Stimulated activated CD8-positive, alpha-beta memory T cell treated with anti-CD3 and anti-CD28 coated beads, Interleukin-4, amount 100 ng/mL, for 1 hour (primary cell): Measurements from ENCODE around the gene TMEM59.
A peak's percentile ranks its signal among the peaks of the same experiment; 100 is the strongest.
"Not testable (repeated sequence)": the region's sequence is repeated elsewhere in the genome, so short reads cannot be mapped to it uniquely, and the experiment has no call there.

Experiments
- DNase-seq, 2 donors: peaks; one replicate each; pipeline ENCODE4 v3.0.0-alpha.2; 2020; ENCODE audit warnings: low read depth in 2 of 2, low spot score in 1 of 2

Gene TMEM59, protein sequence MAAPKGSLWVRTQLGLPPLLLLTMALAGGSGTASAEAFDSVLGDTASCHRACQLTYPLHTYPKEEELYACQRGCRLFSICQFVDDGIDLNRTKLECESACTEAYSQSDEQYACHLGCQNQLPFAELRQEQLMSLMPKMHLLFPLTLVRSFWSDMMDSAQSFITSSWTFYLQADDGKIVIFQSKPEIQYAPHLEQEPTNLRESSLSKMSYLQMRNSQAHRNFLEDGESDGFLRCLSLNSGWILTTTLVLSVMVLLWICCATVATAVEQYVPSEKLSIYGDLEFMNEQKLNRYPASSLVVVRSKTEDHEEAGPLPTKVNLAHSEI

DNA sequence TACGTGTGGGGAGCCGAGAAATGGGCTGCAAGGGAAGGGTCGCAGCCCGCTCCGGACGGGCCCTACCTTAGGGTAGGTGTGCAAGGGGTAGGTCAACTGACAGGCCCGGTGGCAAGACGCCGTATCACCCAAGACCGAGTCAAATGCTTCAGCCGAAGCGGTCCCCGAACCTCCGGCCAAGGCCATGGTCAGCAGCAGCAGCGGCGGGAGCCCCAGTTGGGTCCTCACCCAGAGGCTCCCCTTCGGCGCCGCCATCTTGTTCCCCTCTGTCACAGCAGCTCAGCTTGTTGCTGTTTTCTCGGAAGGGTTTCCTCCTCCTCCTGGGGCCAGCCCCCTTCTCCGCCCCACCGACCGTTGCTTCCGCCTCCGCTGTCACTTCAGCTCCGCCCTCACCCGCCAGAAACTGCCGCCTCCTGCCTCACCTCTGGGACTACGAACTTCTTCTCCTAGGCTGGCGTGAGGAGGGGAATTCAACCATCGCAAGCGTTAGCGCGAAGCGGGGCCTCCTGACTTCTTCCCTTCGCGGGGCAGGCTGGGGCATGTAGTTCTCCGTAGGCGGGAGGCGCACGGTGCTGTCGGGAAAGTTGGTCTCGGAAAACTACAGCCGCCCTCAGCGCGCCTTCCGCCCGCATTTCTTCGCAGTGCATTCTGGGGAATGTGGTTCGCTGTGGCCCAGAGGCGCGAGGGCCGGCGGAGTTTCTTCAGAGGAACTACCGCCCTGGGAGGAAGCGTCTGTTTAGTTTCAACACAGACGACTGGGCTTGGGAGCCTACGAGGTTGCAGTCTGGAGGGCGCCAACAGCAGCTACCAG is at the start of gene TMEM59, which contains the start of gene TCEANC2:
Gene TMEM59, minus strand, starts transcription at position 271 of the 811 bp plus-strand sequence. Its CDS starts 16 bp downstream, at position 255.
Gene TCEANC2, plus strand, starts transcription at position 675 of the 811 bp plus-strand sequence. CDS start 815 bp downstream, outside the sequence.
- peak; percentile 86 to 93 for DNase-seq

DNA sequence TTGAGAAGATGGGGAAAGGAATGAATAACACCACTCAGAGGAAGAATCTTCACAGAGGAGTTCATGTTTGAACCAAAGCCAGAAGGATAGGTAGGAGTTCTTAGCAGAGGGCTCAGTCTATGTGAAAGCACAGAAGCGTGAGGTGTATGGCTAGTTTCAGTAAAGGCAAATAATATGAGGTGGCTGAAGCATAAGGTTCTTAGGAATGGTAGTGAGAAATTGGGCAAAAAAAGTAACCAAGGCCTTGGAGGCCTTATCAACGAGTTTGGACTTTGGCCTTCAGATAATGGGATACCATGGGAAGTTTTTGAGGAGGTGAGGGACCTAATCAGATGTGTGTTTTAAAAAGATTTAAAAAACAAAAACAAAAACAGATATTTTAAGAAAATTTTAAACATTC is 47.5 kb upstream of the TMEM59 start:
- DNase-seq = no peak

DNA sequence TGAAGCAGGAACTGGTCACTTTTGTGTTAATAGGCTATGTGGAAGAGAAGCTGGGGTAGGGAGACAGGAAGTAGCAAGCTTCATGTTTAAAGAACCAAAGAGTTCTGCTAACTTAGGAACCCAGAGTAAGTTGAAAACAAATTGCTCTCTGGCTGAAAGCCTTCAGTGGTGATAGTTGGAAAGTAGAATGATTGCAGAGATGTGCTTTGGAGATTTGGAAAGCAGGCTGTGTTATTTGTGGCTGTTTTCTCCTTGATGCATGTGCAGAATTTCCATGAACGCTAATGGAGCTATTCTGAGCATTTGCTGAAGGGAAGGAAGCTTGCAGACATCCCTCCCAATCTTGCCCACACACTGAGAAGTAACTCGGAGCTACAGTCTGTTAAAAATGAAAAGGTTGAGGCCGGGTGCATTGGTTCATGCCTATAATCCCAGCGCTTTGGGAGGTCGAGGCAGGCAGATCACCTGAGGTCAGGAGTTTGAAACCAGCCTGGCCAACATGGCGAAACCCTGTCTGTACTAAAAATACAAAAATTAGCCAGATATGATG is 46.1 kb upstream of the TMEM59 start:
- DNase-seq = no peak

DNA sequence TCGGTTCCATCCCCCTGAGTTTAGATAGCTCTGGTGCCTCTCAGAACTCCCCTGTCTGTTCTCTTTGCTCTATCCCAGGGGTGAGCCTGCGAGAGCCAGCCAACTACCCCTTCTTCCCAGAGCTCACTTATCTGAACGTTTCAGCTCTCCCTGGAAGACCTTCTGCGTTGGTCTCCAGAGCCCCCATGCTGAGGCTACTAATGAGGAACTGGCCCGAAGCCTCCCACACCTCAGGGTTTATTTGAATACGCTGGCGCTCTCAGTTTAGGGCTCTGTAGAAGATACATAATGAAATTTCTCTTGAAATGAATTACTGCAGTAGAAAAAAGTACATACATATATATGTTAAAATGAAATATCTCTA is 43.9 kb upstream of the TMEM59 start:
- DNase-seq = no peak

DNA sequence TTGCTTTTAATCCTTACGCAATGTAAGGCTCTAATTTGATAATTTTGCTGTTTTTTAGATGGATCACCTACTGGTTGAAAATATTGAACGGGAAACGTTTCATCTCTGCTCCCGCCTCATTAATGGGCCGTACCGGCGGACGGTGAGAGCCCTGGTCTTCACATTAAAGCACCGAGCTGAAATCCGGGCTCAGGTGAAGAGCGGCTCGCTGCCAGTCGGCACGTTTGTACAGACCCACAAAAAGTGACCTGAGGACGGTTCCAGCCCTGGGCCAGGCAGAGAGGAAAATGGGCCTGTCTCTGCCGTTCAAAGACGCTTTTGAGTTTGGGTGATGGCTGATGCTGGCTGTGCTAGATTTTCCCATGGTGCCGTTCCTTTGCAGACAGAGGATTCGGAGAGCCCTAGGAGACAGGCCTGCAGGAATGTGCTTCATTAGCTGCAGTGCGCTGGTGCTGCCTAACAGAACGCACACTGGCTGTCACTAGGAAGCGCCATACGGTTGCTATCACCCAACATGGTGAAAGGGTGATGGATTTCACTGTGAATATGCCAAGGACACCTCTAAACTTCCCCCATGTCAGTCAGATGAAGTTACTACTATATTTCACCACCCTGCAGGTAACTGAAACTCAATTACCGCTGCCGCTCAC is 43.3 kb upstream of the TMEM59 start:
- no peak for DNase-seq

DNA sequence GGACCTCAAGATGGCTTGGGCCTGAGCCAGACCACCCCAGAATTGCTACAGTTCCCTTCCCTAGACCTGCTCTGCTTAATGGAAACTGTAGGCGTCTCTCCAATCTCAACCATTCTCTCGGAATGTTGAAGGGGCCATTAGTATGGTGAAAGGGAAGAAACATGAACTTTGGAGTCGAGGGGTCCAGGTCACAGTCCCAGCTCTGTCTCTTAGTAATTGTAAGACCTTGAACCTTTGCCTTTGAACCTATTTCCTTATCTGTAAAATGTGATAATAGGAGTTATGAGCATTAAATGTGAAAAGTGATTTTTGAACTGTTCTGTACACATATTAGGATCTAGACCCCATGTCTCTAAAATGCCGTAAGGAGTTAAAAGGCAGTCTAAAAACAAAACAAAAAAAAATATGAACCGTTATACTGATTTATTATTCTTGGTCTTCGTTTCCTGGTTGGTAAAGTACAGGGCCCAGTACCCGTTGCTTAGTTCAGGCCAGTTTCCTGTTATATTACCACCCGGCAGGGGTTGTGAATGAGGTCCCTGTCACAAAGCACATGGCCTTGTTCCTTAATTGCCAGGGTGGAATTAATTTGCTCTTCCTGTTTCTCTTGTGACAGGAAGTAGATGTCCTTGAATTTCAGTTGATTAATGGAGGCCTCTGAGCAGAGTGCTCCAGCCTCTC is 42.7 kb upstream of the TMEM59 start:
- DNase-seq = no peak

DNA sequence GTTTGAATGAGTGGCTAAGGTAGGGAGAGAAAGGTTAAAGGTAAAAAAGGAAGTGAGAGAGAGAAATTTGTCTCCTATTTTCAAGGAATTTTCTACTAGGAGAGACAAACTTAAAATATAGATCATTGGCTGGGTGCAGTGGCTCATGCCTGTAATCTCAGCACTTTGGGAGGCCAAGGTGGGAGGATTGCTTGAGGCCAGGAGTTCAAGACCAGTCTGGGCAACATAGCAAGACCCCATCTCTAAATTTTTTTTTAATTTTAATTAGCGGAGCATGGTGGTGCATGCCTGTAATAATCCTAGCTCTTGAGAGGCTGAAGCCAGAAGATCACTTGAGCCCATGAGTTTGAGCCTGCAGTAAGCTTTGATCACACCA is 41.7 kb upstream of the TMEM59 start:
- not testable (repeated sequence) for DNase-seq

DNA sequence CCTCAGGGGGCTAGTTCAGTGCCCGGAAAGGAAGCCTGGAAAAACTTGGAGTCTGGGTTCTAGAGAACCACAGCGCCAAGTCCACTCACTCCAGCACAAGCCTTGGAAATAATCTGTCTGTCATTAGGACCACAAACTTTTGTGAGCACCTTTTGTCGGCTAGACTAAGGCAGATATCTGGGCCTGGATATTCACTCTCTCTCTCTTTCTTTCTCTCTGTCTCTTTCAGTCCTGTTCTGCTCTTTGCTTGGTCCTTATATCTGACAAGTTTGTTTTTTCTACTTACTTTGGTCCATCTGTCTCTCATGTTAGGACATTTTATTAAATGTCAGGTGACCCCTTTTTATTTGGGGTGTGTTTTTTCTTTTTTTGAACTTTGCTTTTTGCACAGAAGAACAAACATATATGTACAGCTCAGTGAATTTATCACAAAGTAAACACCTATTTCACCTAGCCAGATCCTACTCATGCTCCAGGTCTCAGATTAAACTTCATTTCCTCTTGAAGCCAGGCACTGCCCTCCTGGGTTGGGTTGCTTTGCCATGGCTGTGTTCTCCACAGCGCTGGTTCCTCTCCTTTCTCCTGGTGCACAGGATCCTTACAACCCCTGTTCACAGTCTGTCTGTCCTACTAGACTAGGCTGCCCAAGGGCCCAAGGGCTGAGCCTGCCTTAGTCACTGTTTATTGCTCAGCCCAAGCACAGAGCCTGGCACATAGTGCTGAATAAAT is 41.2 kb upstream of the TMEM59 start:
- DNase-seq = no peak

DNA sequence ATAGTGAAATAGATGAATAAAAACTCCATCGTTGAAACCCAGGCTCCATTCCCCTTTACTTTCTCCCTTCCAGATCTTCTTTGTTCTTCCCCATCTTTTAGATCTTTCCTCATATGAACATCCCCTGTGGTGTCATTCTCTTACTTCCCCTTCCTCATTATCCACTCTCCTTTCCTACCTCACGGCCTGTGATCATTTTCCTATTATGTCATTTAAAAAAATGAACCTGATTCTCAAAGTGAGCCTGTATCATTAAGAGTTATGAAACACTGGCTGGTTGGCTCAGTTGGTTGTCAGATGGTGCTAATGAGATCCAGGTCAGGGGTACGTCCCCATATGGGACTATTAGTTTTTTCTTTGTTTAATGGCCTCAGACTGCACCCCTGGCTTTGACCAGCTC is 38.7 kb upstream of the TMEM59 start:
- no peak for DNase-seq

DNA sequence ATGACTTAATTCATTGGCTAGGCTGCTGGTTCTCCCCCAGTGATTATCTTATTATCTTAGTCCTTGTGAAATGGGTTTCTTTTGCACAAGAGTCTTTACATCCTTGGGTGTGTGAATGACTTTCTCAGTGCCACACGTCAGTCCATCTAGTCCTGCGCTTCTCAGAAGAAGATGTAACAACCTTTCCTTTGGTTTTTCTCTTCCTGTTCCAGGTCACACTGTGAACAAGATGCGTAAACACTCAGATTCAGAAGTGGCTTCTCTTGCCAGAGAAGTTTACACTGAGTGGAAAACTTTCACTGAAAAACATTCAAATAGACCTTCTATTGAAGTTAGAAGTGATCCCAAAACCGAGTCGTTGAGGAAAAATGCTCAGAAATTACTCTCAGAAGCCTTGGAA is 35.4 kb upstream of the TMEM59 start:
- DNase-seq = no peak

DNA sequence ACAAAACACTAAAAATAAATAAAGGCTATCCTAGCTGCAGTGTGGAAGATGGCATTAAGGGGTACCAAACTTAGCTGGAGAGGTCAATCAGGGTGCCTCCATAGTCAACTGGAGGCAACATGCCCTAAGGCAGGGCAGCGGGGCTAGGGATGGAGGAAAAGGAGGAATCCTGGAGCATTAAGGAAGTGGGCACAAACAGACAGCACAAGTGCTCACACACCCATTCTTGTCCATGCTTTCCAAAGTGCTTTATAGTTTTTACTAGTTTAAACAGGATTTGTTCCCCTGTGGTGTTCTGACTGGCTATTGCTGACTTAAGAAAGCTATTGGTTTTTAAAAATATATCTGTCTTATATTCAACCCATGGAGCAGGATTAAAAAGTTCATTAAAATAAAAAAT is 33.8 kb upstream of the TMEM59 start:
- DNase-seq = no peak

DNA sequence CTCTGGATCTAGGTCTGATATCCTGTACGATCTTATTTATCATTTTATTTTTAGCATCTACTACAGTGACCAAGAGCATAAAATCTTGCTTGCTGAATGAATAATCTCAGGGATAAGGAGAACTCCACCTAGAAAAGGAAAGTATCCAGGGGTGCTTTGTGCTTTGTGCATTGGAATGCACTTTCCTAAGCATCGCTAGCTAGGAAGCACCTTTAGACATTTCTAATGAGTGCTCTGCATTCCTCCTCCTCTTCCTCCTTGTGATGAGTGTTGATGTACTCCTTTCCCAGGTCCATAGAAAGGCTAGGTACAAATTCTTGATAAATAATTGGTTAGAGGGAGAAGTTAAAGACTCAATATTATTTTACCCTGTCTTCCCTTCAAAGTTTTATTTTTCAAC is 31.8 kb upstream of the TMEM59 start:
- no peak for DNase-seq

DNA sequence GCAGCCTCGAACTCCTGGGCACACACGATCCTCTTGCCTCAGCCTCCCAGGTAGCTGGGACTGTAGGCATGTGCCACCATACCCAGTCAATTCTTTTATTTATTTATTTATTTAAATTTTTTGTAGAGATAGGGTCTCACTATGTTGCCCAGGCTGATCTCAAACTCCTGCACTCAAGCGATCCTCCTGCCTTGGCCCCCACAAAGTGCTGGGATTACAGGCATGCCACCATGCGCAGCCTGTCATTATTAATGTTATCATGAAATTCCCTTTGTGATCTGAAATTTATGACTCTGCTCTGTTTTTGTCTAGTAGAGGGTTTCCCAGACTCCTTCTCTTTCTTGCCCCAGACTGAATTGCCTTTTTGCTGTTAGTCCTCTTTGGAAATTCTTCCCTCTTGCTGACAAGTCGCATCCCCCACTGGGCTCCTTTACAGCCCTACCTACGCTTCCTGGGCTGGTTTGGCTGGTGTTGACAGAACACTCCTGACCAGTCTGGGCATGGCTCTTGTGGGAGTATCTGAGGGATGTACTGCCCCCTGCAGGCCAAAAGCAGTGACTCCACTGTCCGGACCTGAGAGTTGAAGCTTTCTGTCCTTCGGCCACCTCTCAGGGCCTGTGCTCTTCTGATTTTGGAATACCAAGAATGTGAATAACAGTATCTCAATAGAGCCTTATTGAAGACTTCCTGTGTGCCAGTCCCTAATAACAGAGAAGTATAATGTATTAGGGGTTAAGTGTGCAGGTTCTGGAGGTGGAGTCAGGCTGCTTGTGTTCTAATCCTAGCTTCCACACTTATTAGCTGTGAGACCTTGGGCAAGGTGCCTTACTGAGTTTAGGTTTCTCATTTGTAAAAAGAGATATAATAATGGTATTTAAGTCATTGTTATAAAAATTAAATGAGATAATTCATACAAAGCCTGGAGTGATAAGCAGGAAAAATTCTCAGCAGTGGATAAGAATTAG is 28.6 kb upstream of the TMEM59 start:
- DNase-seq = peak; percentile 15 to 17

DNA sequence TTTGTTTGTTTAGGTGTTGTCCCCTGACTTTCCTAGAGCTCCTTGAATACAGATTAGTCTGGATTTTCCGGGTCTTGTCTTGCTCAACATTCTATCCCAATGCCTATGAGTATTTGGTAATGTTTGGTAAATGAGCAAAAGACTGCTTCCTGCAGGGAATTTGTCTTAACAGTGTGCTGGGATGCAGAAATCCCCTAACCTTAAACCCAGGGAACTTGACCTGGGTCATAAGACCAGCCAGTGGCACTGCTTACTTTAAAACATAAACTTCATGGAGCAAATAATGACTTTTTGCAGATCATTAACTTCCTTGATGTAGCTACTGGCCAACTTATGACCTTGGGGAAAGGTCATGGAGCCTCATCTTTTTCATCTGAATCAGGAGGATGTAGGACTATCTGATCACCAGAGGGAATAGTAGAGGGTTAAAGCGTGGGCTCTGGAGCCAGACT is 27.6 kb upstream of the TMEM59 start:
- DNase-seq = no peak

DNA sequence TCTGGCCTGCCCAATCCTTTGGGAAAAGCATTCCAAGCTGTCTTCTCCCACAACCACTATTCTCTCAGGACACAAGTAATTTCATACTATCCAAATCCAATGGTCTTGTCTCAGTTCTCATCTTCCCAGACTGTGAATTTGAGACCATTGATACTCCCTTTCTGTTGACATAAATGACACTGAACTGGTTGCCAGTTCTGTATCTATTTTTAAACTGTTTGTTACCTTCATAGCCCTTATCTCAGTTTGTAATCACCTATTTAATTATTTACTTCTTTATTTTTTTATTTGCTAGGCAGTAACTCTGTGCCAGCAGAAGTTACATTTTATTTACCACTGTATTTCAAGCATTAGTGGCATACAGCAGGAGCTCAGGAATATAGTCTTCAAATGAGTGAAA is 24.4 kb upstream of the TMEM59 start:
- no peak for DNase-seq

DNA sequence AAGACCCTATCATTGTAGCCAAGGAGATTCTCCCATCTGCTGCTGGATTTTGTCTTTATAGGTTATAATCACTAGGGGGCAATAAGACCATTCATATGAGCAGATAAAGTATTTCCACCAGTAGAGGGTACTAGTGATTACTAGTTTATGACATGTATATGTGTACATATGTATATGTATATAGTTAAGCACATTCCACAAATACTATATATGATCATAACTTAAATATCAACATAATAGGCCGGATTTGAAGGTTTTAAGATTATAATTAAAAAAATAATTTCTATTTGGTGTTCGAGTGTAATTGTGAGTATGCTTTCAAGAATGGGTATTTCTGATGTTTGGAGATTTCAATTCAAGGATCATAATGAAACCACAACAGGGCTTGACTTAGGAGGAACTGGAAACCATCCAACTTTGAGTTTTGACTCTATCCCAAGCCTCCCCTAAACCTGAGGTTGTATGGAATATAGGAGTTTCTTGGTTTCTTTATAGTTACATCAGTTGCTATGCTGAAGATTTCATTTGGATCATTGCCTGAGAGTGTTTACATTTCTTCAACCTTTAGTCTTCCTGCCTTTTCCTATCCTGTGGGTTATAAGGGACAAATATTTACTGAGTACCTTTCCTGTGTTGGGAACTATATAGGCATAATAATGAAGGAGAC is 17.3 kb upstream of the TMEM59 start:
- no peak for DNase-seq

DNA sequence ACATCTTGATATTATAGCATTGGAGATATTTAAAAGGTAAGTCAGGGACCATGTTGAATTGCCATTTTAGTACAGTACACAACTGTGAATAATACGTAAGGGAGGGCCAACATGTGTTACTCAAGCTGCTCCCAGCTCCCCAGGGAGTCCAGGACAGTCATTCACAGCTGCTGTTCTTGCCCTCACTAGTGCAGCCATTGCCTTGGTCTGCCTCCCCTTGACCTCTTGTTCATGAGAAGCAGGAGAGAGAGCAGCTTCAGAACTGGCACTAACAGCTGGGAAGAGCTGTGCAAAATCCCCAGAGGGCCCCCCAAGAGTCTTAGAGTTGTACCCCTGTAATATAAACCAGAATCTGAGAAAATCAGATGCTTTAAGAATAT is 16.8 kb upstream of the TMEM59 start:
- DNase-seq = no peak

DNA sequence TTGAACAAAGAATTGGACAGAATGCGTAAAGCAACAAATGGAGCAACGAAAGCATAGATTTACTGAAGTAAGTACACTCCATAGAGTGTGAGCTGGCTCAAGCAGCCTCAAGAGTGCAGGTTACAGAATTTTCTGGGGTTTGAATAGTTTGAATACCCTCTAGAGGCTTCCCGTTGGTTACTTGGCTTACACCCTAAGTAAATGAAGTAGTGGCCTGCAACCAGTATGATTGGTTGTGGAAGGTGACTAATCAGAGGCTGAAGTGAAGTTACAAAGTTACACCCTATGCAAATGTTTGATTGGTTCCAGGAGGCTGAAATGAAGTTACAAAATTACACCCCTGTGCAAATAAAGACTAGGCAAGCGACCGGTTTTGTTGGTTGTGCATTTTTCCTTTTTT is 11.3 kb upstream of the TMEM59 start:
- no peak for DNase-seq

DNA sequence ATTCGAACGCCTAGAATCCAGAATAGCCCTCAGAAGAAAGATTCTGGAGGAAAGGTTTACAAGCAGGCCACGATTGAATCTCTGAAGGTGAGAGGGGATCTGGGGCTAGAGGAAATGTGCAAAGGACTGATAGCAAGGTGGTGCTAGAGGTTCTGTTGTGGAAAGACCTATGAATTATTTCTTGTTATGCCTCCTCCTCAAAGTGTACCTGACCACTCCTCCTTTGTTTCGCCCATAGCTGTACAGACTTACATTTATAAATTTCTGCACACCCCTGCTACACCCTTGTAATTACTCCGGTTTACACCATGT is 1.4 kb upstream of the TMEM59 start:
- DNase-seq = no peak
